Lower leg skin (tissue), 3 donors: ENCODE measurements around the gene GIMD1.

ENCODE experiments used
- CTCF ChIP-seq, 3 donors: fragments of 450-650 bp; IDR thresholded peaks; one replicate each; pipeline ENCODE4 v1.5.1; 2016; ENCODE audit warnings: antibody characterized with exemption in 3 of 3, mild to moderate bottlenecking in 3 of 3, moderate library complexity in 2 of 3
- POLR2A ChIP-seq, 2 donors: fragments of 450-650 bp; IDR thresholded peaks; one replicate each; pipeline ENCODE4 v1.6.1; 2016 to 2017; ENCODE audit warnings: antibody characterized with exemption in 2 of 2, mild to moderate bottlenecking in 1 of 2, moderate library complexity in 1 of 2

DNA sequence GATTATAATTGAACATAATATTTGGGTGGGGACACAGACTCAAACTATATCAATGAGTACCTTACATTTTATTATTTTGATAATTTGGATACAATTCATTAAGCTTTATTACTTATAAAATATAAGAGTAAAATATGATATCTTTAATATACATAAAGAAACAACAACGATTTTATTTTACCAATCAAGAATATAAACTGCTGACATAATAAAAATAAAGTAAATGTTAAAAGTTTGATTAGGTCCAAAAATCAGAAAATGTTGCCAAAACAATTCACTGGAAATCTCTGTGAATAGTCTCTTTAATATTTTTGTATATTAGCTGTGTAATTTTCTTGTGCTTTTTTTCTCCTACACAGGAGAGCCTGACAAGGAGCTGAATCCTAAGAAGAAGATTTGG lies 21.4 kb downstream of the GIMD1 start:
- no peak for TF ChIP-seq CTCF (IDR thresholded peaks at IDR 0.05)
- TF ChIP-seq POLR2A (IDR thresholded peaks at IDR 0.05), result no peak
